Measurements from ENCODE around the gene CDH4.

The CDH4 gene

GRCh38 chr20:61580958-61581824 lies 329.1 kb downstream of the CDH4 start:
- DNase-seq (ENCODE audit: low read depth in 2 of 2): no peak

- DNase-seq (ENCODE audit: low read depth in 2 of 2): no peak
These were observed 329.7 kb downstream of the CDH4 start for GRCh38 chr20:61581825-61582188.

GRCh38 chr20:61582196-61582923 lies 330.3 kb downstream of the CDH4 start:
- DNase-seq (ENCODE audit: low read depth in 2 of 2): no peak

- no peak for DNase-seq (ENCODE audit: low read depth in 2 of 2)
These were observed 331.3 kb downstream of the CDH4 start for GRCh38 chr20:61583356-61583755.

- no peak for DNase-seq (ENCODE audit: low read depth in 2 of 2)
These were observed 332.8 kb downstream of the CDH4 start for GRCh38 chr20:61584851-61585250.

- no peak for DNase-seq (ENCODE audit: low read depth in 2 of 2)
These were observed 333.7 kb downstream of the CDH4 start for GRCh38 chr20:61585764-61586163.

- DNase-seq (ENCODE audit: low read depth in 2 of 2): no peak
These were observed 335.0 kb downstream of the CDH4 start for GRCh38 chr20:61587036-61587435.

- DNase-seq (ENCODE audit: low read depth in 2 of 2): no peak
These were observed 335.7 kb downstream of the CDH4 start for GRCh38 chr20:61587681-61588289.

- DNase-seq (ENCODE audit: low read depth in 2 of 2): no peak
These were observed 336.6 kb downstream of the CDH4 start for GRCh38 chr20:61588411-61589385.

- DNase-seq (ENCODE audit: low read depth in 2 of 2): no peak
These were observed 338.2 kb downstream of the CDH4 start for GRCh38 chr20:61590236-61590635.

- DNase-seq (ENCODE audit: low read depth in 2 of 2): no peak
These were observed 341.5 kb downstream of the CDH4 start for GRCh38 chr20:61593516-61593915.

GRCh38 chr20:61594198-61594597 lies 342.1 kb downstream of the CDH4 start:
- DNase-seq (ENCODE audit: low read depth in 2 of 2): no peak

- DNase-seq (ENCODE audit: low read depth in 2 of 2): no peak
These were observed 343.2 kb downstream of the CDH4 start for GRCh38 chr20:61595216-61595615.

- DNase-seq (ENCODE audit: low read depth in 2 of 2): no peak
These were observed 344.7 kb downstream of the CDH4 start for GRCh38 chr20:61596687-61597330.

- no peak for DNase-seq (ENCODE audit: low read depth in 2 of 2)
These were observed 345.9 kb downstream of the CDH4 start for GRCh38 chr20:61597996-61598395.

- DNase-seq (ENCODE audit: low read depth in 2 of 2): no peak
These were observed 346.5 kb downstream of the CDH4 start for GRCh38 chr20:61598586-61598985.

- DNase-seq (ENCODE audit: low read depth in 2 of 2): no peak
These were observed 347.0 kb downstream of the CDH4 start for GRCh38 chr20:61599061-61599531.

- no peak for DNase-seq (ENCODE audit: low read depth in 2 of 2)
These were observed 347.5 kb downstream of the CDH4 start for GRCh38 chr20:61599541-61599992.

GRCh38 chr20:61600016-61600415 lies 348.0 kb downstream of the CDH4 start:
- no peak for DNase-seq (ENCODE audit: low read depth in 2 of 2)

GRCh38 chr20:61601361-61601760 lies 349.3 kb downstream of the CDH4 start:
- DNase-seq (ENCODE audit: low read depth in 2 of 2): no peak

GRCh38 chr20:61601853-61602252 lies 349.8 kb downstream of the CDH4 start:
- DNase-seq (ENCODE audit: low read depth in 2 of 2): no peak
